GM19023 (cell line): ENCODE data around the gene ITIH4.
A peak's percentile ranks its signal among the peaks of the same experiment; 100 is the strongest.

Experiments used
- ATAC-seq: cut with Tn5 transposase; IDR thresholded peaks from one replicate; pipeline ENCODE4 v1.9.1; 2021; ENCODE audit warnings: mild to moderate bottlenecking, moderate library complexity; ENCODE audit not compliant: unreplicated experiment

ITIH4 gene

DNA sequence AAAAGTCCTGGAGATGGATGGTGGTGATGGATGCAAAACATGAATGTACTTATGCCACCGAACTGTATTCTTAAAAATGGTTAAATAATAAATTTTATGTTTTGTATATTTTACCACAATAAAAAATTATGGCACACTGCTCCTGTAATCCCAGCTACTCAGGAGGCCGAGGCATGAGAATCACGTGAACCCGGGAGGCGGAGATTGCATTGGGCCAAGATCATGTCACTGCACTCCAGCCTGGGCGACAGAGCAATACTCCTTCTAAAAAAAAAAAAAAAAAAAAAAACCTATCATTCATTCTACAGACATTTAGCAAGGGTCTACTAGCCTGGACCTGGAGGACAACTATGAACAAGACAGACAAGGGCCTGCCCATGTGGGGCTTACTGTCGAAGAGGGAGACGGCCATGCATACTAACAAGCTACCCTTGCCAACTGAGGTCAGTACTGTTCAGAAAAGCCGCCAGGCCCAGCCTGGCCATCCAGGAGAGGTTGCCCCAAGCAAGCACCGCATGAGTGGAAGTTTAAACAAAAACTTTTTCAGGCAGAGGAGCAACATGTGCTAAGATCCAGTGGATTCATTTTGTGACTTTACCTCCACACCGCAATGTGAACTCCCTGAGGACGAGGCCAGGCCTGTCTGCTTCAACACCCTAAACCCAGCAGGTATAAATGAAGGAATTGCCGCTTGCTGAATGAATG lies 57.0 kb downstream of the ITIH4 start:
- no peak for ATAC-seq

DNA sequence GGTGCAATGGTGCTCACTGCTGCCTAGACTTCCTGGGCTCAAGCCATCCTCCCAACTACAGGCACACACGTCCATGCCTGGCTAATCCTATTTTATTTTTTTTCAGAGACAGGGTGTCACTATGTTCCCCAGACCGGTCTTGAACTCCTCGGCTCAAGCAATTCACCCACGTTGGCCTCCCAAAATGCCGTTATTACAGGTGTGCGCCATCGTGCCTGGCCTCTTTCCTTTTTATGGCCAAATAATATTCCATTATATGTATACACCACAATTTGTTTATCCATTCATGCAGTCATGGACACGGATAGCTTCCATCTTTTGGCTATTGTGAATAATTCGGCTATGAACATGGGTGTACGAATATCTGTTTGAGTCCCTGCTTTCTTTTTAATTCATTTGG lies 58.8 kb downstream of the ITIH4 start:
- no peak for ATAC-seq

DNA sequence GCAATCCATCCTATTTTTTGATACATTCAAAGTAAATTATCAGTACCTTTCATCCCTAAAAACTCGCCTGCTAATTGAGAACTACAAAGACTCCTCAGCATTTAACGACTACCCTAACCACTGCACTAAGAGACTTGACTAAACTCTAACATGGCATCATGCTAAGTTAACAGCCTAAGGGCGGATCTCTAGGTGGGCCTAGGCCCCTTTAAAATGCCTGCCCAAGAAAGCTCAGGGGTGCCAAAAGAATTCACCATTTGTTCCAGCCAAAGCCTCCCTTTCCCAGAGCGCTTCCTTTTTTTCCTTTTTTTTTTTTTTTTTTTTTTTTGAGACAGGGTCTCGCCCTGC lies 59.2 kb downstream of the ITIH4 start:
- no peak for ATAC-seq

DNA sequence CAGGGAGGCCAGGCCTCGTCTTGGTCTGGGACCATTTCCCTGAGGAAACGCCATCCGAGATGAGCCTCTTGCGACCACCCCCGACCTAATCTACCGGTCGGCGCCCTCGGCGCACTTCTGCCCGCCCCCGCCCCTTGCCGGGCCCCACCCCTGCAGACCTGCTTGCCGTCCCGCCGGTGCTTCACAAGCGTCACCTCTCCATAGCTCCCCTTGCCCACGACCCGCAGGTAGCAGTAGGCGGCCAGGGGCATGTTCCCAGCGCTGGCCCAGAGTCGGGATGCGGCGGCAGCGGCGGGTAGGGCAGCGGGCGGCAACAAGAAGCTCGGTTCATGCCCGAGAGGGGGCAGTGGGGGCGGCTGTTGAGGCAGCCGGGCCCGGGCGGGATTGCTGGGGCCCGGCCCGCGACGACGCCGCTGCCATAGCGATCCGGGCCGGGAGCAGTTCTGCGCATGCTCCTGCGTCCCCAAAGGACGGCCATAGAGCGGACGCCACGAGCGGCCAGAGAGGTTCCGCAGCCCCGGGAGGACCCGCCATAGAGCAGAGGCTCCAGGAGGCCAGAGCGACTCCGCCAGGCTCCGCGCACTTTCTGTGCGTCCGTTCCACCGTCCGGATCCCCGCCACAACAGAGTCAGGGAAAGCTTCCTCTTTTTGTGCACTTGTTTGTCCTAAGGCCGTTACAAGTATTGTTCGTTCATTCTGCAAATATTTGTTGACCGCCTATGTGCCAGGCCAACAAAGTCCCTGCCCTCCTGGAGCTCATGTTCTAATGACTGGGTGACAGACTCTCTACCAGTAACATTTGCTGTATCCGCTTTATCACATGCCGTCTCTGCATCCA lies 59.8 kb downstream of the ITIH4 start, which contains the start of gene NEK4:
NEK4 (minus strand) TSS at position 445 of the 838 bp plus-strand sequence; CDS start at position 251, 194 bp downstream.
- peak; percentile 96 for ATAC-seq

- no peak for ATAC-seq
These were observed 60.6 kb downstream of the ITIH4 start for GRCh38 chr3:52769786-52770455.

- ATAC-seq = no peak
These were observed 67.0 kb downstream of the ITIH4 start for GRCh38 chr3:52763466-52763865.
